Colonic mucosa (tissue), 4 donors: Measurements from ENCODE around the gene MARCHF6. TPM values are rescaled to one million over a fixed set of nuclear protein-coding genes. Genes with fewer than 3 reads are reported as not detected.

Experiments used
- DNase-seq: peaks from one replicate; pipeline ENCODE4 v3.0.0-alpha.2; 2020
- H3K27ac ChIP-seq: fragments of 200-600 bp; one replicate; pipeline ENCODE4 v1.8.0; 2021
- H3K27me3 ChIP-seq: fragments of 200-600 bp; one replicate; pipeline ENCODE4 v1.8.0; 2021
- H3K36me3 ChIP-seq: fragments of 200-600 bp; one replicate; pipeline ENCODE4 v1.8.0; 2021
- H3K4me1 ChIP-seq: fragments of 200-600 bp; one replicate; pipeline ENCODE4 v1.8.0; 2021; ENCODE audit warnings: mild to moderate bottlenecking
- H3K4me3 ChIP-seq: fragments of 200-600 bp; one replicate; pipeline ENCODE4 v1.8.0; 2021
- H3K9ac ChIP-seq, 2 donors: one replicate each; pipeline ENCODE4 v1.7.0; 2013; ENCODE audit warnings: control low read depth in 2 of 2, low read depth in 2 of 2, low read length in 2 of 2
- H3K9me3 ChIP-seq: fragments of 200-600 bp; one replicate; pipeline ENCODE4 v1.8.0; 2021
- intact Hi-C: fragments of 100-400 bp; cut with DNase I; formaldehyde crosslinking; loops from one replicate; pipeline ENCODE4 v1.14.1; 2022
- total RNA-seq, 2 donors: library from RNA; stranded (reverse); fragmentation: NEBNext Ultra II Directional in 1 of 2; extraction: Animal tissue kit (Norgen Biotek cat#: 25700) in 1 of 2; gene quantifications; one replicate each; pipeline ENCODE4 v1.2.1, GENCODE V29; 2021
- TF ChIP-seq, protein P1 (sequence below): fragments of 200-600 bp; IDR thresholded peaks from one replicate; pipeline ENCODE4 v1.8.0; 2022; ENCODE audit warnings: antibody characterized with exemption, mild to moderate bottlenecking
- donor health status: healthy.
- donor health status: DM: no; HTN: no; CAD: no.
- donor health status: DM: no; HTN: no; CAD: no.

Gene MARCHF6
- total RNA-seq, 2 donors from 2014 or later, result 108 to 155 TPM

DNA sequence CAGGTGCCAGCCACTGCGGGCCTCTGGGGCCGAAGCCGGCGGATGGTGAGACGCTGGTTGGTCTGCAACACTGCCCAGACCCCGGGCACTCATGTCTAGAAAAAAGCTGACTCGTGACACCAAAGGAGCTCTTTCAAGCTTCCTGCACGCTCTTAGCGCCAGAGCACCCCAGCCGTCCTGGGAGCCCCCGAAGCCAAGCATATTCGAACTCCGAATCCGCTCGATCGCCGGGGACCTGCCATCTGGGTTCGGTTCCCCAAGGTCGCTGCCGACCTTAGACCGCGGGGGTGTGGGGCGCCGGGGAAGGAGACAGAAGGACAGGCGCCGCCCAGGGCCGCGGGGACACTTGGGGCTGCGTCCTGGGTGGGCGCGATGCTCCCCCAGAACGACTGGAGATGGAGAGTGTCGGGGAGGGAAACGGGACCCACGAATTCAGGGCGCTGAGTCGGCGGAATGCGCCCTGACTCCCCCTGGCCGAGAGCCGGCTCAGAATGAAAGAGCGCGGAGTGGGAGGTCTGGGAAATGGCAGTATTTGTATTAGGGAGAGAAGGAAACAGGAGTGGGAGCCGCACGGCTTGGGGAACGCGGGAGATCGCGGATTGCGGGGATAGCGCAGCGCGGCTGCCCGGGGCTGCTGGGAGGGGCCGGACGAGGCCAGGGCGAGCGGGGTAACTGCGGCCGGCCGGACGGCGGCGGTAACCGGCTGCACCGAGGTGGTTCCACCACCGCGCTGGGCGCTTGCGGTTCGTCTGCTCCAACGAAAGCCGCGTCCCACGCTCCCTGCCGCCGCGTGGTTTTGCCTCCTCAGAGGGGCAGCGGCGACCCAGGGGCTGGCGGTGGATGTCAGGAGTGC lies 20.1 kb upstream of the MARCHF6 start:
- Histone ChIP-seq H3K27ac (no peak overlapping the region), H3K4me3 (peak overlapping the region; percentile 56), H3K4me1 (no peaks in the 10 kb centered on the region), H3K27me3 (no peaks in the 10 kb centered on the region), H3K9ac (peak overlapping the region; percentile 60 to 67), H3K9me3 (no peaks in the 10 kb centered on the region), H3K36me3 (no peaks in the 10 kb centered on the region)
- TF ChIP-seq, protein P1, sequence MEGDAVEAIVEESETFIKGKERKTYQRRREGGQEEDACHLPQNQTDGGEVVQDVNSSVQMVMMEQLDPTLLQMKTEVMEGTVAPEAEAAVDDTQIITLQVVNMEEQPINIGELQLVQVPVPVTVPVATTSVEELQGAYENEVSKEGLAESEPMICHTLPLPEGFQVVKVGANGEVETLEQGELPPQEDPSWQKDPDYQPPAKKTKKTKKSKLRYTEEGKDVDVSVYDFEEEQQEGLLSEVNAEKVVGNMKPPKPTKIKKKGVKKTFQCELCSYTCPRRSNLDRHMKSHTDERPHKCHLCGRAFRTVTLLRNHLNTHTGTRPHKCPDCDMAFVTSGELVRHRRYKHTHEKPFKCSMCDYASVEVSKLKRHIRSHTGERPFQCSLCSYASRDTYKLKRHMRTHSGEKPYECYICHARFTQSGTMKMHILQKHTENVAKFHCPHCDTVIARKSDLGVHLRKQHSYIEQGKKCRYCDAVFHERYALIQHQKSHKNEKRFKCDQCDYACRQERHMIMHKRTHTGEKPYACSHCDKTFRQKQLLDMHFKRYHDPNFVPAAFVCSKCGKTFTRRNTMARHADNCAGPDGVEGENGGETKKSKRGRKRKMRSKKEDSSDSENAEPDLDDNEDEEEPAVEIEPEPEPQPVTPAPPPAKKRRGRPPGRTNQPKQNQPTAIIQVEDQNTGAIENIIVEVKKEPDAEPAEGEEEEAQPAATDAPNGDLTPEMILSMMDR, result no peak
- DNase-seq, result peak; percentile 45
- intact Hi-C loops, result no loop called here

DNA sequence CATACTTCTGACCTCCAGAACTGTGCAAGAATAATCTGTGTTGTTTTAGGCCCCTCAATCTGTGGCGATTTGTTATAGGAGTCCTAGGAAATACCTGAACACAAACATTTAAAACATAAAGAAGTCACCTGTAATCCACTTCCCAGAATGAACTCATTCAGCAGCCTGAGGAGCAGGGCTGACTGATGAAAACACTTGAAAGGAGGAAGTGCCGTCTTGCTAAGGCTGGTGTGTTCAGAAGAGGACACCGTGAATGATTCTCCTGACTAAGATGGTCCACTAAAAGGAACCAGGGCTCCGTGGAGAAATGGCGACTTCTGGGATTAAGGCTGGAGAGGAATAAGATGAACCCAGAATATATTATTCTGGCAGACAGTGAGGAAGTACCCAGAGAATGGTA lies 18.7 kb upstream of the MARCHF6 start:
- Histone ChIP-seq H3K4me3 (no peak overlapping the region), H3K36me3 (no peaks in the 10 kb centered on the region), H3K9ac (no peak overlapping the region), H3K27ac (no peak overlapping the region), H3K27me3 (no peaks in the 10 kb centered on the region), H3K9me3 (no peaks in the 10 kb centered on the region), H3K4me1 (no peaks in the 10 kb centered on the region)
- DNase-seq, result peak; percentile 13
- intact Hi-C loops, result no loop called here
- TF ChIP-seq, protein P1, result no peak

DNA sequence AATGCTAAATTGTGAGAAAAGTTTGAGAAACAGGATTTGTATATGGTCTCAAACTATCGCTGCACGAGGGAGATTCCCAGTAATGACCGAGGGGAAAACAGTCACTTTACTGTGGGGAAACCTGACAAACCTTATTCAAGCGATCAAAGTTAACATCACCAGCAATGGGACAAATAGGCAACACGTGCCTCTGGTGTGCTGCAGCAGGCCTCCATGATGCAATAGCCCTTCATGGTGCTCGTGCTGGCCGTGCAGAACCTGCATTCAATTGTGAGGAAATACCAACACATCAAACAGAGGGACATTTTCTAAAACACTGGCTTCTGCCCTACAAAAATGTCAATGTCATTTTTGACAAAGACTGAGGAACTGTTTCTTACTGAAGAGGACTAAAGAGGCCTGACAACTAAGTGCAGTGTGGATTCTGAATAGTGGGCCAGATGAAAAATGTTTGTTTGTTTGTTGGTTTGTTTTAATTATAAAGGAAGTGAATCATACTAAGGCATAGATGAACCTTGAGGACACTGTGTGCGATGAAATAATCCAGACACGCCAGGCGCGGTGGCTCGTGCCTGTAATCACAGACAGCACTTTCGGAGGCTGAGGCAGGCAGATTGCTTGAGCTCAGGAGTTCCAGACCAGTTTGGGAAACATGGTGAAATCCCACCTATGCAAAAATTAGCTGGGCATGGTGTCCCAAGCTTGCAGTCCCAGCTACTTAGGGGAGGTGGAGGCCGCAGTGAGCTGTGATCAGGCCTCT lies 17.6 kb upstream of the MARCHF6 start:
- no peaks in the 10 kb centered on the region for H3K4me1 ChIP-seq
- no peak overlapping the region for H3K9ac ChIP-seq
- intact Hi-C loops, result no loop called here
- no peaks in the 10 kb centered on the region for H3K27me3 ChIP-seq
- TF ChIP-seq, protein P1, result no peak
- no peaks in the 10 kb centered on the region for H3K9me3 ChIP-seq
- H3K36me3 ChIP-seq, result no peaks in the 10 kb centered on the region
- H3K27ac ChIP-seq, result no peak overlapping the region
- peak; percentile 2 for DNase-seq
- H3K4me3 ChIP-seq, result no peak overlapping the region

DNA sequence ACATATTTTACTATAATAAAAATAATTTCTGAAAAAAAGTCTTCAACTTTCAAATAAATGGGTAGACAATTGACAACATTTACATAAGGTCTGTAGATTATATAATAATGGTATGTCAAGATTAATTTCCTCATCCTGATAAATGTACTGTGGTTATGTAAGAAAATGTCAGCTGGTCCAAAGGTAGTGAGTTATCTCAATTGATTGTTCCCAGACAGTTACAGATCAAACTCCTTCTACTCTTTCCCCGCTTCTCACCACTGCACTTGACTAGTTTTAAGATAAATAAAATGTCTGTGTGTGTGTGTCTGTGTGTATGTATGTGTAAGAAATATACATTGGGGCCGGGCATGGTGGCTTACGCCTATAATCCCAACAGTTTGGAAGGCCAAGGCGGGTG lies 16.4 kb upstream of the MARCHF6 start:
- TF ChIP-seq, protein P1, result no peak
- intact Hi-C loops, result no loop called here

DNA sequence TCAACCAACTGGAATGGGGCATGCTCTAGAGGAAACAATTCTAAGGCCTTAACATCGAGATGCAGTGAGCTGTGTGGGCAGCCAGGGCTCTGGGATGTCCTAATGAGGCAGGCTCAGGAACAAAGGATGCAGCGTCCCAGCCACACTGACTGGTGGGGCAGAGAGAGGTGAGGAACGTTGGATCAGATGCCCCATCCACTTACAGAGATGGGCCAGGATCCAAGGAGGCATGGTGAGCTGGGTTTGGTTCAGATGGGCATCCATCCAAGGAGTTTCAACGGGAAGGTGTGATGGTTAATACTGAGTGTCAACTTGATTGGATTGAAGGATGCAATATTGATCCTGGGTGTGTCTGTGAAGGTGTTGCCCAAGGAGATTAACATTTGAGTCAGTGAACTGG lies 15.5 kb upstream of the MARCHF6 start:
- Histone ChIP-seq H3K9ac (no peak overlapping the region), H3K4me1 (no peaks in the 10 kb centered on the region), H3K9me3 (no peaks in the 10 kb centered on the region), H3K4me3 (no peak overlapping the region), H3K36me3 (no peaks in the 10 kb centered on the region), H3K27ac (no peak overlapping the region), H3K27me3 (no peaks in the 10 kb centered on the region)
- DNase-seq, result no peak
- TF ChIP-seq, protein P1, result no peak
- intact Hi-C loops, result no loop called here

More for the DNA sequence above, 16.4 kb upstream of the MARCHF6 start:
- H3K9me3 ChIP-seq, result no peaks in the 10 kb centered on the region
- H3K36me3 ChIP-seq, result no peaks in the 10 kb centered on the region
- H3K27ac ChIP-seq, result no peak overlapping the region
- no peak overlapping the region for H3K4me3 ChIP-seq
- no peak for DNase-seq
- no peaks in the 10 kb centered on the region for H3K27me3 ChIP-seq
- no peak overlapping the region for H3K9ac ChIP-seq
- no peaks in the 10 kb centered on the region for H3K4me1 ChIP-seq
